ENCODE results near the gene ESYT2. TPM values are rescaled to one million over a fixed set of nuclear protein-coding genes. Genes with fewer than 3 reads are reported as not detected.

Gene ESYT2
- total and polyA plus RNA-seq, 4 donors: 4.9 to 31.7 (median 17.2) TPM

DNA sequence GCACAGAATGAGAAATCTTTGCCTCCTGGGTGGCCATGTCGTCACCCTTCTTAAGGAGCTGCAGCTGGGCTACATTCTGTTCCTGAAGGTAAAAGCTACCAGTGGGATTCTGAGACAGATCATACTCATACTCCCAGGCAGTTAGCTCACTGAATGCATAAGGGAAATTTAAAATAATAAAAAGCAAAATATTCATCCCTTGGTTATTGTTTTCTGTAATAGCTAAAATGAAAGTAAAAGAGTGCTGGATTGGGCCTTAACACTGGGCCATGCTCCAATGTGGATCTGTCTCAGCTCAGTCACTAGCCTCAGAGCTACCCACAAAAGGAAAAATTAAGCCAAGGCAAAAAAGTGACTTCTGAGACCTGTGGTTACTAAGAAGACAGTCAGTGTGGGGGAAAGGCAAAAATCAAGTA, 18.1 kb upstream of the ESYT2 start:
- Histone ChIP-seq H3K9me3 (ENCODE audit: control insufficient read depth in 4 of 4, low read length in 3 of 4) (no peaks in the 10 kb centered on the region), H3K27me3 (ENCODE audit: control insufficient read depth in 4 of 4, insufficient read depth in 4 of 4, low read length in 3 of 4) (no peaks in the 10 kb centered on the region), H3K4me1 (ENCODE audit: control insufficient read depth in 4 of 4, insufficient read depth in 4 of 4, low read length in 3 of 4) (no peaks in the 10 kb centered on the region), H3K9ac (ENCODE audit: low read depth in 1 of 2, low read length in 2 of 2) (peak overlapping the region in 1 of 2 donors; percentile 1), H3K4me3 (ENCODE audit: low read depth in 1 of 3, low read length in 3 of 3) (no peak overlapping the region), H3K36me3 (ENCODE audit: control insufficient read depth in 4 of 4, insufficient read depth in 3 of 4, low read depth in 1 of 4, low read length in 3 of 4) (no peaks in the 10 kb centered on the region), H3K27ac (ENCODE audit: low read depth in 1 of 2, low read length in 2 of 2) (no peak overlapping the region)
- no peak for DNase-seq (ENCODE audit: low spot score)
- 86% methylated on average over 1 of the region's 1 CpG for WGBS
- TF ChIP-seq HNF4A (conservative IDR thresholded peaks at IDR 0.05): no peak
- TF ChIP-seq NR2F2 (IDR thresholded peaks at IDR 0.05): no peak
- TF ChIP-seq, protein P1, sequence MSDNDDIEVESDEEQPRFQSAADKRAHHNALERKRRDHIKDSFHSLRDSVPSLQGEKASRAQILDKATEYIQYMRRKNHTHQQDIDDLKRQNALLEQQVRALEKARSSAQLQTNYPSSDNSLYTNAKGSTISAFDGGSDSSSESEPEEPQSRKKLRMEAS (IDR thresholded peaks at IDR 0.05): no peak
- no peak for TF ChIP-seq FOXA1 (IDR thresholded peaks at IDR 0.05)
- no peak for TF ChIP-seq YY1 (IDR thresholded peaks at IDR 0.05)
- TF ChIP-seq GABPA (IDR thresholded peaks at IDR 0.05 in 1 of 2, conservative IDR thresholded peaks at IDR 0.05 in 1 of 2): no peak
- TF ChIP-seq, protein P2, sequence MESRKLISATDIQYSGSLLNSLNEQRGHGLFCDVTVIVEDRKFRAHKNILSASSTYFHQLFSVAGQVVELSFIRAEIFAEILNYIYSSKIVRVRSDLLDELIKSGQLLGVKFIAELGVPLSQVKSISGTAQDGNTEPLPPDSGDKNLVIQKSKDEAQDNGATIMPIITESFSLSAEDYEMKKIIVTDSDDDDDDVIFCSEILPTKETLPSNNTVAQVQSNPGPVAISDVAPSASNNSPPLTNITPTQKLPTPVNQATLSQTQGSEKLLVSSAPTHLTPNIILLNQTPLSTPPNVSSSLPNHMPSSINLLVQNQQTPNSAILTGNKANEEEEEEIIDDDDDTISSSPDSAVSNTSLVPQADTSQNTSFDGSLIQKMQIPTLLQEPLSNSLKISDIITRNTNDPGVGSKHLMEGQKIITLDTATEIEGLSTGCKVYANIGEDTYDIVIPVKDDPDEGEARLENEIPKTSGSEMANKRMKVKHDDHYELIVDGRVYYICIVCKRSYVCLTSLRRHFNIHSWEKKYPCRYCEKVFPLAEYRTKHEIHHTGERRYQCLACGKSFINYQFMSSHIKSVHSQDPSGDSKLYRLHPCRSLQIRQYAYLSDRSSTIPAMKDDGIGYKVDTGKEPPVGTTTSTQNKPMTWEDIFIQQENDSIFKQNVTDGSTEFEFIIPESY (IDR thresholded peaks at IDR 0.05): no peak
- no peak for TF ChIP-seq RXRA (IDR thresholded peaks at IDR 0.05)
- no peak for TF ChIP-seq EGR1 (IDR thresholded peaks at IDR 0.05; ENCODE audit: low read depth in 2 of 2)
- TF ChIP-seq HNF4G (IDR thresholded peaks at IDR 0.05): no peak
- TF ChIP-seq TAF1 (conservative IDR thresholded peaks at IDR 0.05): no peak
- TF ChIP-seq RAD21 (IDR thresholded peaks at IDR 0.05): no peak
- TF ChIP-seq, protein P3, sequence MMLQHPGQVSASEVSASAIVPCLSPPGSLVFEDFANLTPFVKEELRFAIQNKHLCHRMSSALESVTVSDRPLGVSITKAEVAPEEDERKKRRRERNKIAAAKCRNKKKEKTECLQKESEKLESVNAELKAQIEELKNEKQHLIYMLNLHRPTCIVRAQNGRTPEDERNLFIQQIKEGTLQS (IDR thresholded peaks at IDR 0.05): no peak
- no peak for TF ChIP-seq JUND (IDR thresholded peaks at IDR 0.05)
- TF ChIP-seq SP1 (IDR thresholded peaks at IDR 0.05): no peak
- TF ChIP-seq, protein P4, sequence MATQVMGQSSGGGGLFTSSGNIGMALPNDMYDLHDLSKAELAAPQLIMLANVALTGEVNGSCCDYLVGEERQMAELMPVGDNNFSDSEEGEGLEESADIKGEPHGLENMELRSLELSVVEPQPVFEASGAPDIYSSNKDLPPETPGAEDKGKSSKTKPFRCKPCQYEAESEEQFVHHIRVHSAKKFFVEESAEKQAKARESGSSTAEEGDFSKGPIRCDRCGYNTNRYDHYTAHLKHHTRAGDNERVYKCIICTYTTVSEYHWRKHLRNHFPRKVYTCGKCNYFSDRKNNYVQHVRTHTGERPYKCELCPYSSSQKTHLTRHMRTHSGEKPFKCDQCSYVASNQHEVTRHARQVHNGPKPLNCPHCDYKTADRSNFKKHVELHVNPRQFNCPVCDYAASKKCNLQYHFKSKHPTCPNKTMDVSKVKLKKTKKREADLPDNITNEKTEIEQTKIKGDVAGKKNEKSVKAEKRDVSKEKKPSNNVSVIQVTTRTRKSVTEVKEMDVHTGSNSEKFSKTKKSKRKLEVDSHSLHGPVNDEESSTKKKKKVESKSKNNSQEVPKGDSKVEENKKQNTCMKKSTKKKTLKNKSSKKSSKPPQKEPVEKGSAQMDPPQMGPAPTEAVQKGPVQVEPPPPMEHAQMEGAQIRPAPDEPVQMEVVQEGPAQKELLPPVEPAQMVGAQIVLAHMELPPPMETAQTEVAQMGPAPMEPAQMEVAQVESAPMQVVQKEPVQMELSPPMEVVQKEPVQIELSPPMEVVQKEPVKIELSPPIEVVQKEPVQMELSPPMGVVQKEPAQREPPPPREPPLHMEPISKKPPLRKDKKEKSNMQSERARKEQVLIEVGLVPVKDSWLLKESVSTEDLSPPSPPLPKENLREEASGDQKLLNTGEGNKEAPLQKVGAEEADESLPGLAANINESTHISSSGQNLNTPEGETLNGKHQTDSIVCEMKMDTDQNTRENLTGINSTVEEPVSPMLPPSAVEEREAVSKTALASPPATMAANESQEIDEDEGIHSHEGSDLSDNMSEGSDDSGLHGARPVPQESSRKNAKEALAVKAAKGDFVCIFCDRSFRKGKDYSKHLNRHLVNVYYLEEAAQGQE (IDR thresholded peaks at IDR 0.05): no peak
- no peak for TF ChIP-seq FOXA2 (IDR thresholded peaks at IDR 0.05)

DNA sequence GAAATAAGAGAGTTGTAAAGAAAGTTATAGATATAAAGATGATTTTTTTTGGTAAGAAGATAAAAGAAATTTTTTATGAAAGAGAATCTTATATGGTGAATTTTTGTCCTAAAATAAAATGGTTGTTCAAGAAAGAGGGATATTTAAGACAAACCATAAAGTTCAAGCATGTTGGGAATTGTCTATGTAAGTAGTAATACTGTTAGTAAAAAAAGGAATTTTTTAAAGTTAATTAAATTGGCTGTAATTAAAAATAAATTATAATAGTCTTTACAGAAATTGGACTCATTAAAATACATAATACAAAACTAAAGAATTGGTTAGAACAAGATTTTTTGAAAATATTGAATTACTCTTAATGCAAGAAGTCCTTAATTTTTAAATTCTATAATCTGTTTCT, 17.0 kb upstream of the ESYT2 start:
- no peaks in the 10 kb centered on the region for H3K4me1 ChIP-seq (ENCODE audit: control insufficient read depth in 4 of 4, insufficient read depth in 4 of 4, low read length in 3 of 4)
- H3K27me3 ChIP-seq (ENCODE audit: control insufficient read depth in 4 of 4, insufficient read depth in 4 of 4, low read length in 3 of 4): no peaks in the 10 kb centered on the region
- H3K9me3 ChIP-seq (ENCODE audit: control insufficient read depth in 4 of 4, low read length in 3 of 4): no peaks in the 10 kb centered on the region
- TF ChIP-seq FOXA1 (IDR thresholded peaks at IDR 0.05) (no peak), RXRA (IDR thresholded peaks at IDR 0.05) (no peak), NR2F2 (IDR thresholded peaks at IDR 0.05) (no peak), FOXA2 (IDR thresholded peaks at IDR 0.05) (no peak), GABPA (IDR thresholded peaks at IDR 0.05 in 1 of 2, conservative IDR thresholded peaks at IDR 0.05 in 1 of 2) (no peak), RAD21 (IDR thresholded peaks at IDR 0.05) (no peak), TAF1 (conservative IDR thresholded peaks at IDR 0.05) (no peak), EGR1 (IDR thresholded peaks at IDR 0.05; ENCODE audit: low read depth in 2 of 2) (no peak), YY1 (IDR thresholded peaks at IDR 0.05) (no peak), HNF4A (conservative IDR thresholded peaks at IDR 0.05) (no peak), HNF4G (IDR thresholded peaks at IDR 0.05) (no peak)
- TF ChIP-seq, protein P5, sequence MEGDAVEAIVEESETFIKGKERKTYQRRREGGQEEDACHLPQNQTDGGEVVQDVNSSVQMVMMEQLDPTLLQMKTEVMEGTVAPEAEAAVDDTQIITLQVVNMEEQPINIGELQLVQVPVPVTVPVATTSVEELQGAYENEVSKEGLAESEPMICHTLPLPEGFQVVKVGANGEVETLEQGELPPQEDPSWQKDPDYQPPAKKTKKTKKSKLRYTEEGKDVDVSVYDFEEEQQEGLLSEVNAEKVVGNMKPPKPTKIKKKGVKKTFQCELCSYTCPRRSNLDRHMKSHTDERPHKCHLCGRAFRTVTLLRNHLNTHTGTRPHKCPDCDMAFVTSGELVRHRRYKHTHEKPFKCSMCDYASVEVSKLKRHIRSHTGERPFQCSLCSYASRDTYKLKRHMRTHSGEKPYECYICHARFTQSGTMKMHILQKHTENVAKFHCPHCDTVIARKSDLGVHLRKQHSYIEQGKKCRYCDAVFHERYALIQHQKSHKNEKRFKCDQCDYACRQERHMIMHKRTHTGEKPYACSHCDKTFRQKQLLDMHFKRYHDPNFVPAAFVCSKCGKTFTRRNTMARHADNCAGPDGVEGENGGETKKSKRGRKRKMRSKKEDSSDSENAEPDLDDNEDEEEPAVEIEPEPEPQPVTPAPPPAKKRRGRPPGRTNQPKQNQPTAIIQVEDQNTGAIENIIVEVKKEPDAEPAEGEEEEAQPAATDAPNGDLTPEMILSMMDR (IDR thresholded peaks at IDR 0.05; ENCODE audit: low read depth, low read length, missing input control): no peak
- TF ChIP-seq, protein P2 (IDR thresholded peaks at IDR 0.05): no peak
- TF ChIP-seq, protein P3 (IDR thresholded peaks at IDR 0.05): no peak
- TF ChIP-seq, protein P1 (IDR thresholded peaks at IDR 0.05): no peak
- no peak overlapping the region for H3K9ac ChIP-seq (ENCODE audit: low read depth in 1 of 2, low read length in 2 of 2)
- no peak overlapping the region for H3K27ac ChIP-seq (ENCODE audit: low read depth in 1 of 2, low read length in 2 of 2)
- no peak for DNase-seq (ENCODE audit: low spot score)
- no peak overlapping the region for H3K4me3 ChIP-seq (ENCODE audit: low read depth in 1 of 3, low read length in 3 of 3)
- no peaks in the 10 kb centered on the region for H3K36me3 ChIP-seq (ENCODE audit: control insufficient read depth in 4 of 4, insufficient read depth in 3 of 4, low read depth in 1 of 4, low read length in 3 of 4)
